Stimulated activated CD4-positive, alpha-beta T cell treated with anti-CD3 and anti-CD28 coated beads, Interleukin-2, amount 100 ng/mL, for 24 hours (primary cell): ENCODE measurements around the gene BAG3.
"Not testable (repeated sequence)": the region's sequence is repeated elsewhere in the genome, so short reads cannot be mapped to it uniquely, and the experiment has no call there.

Experiments
- DNase-seq, 2 donors: peaks; one replicate each; pipeline ENCODE4 v3.0.0-alpha.2; 2020

BAG3 gene

DNA sequence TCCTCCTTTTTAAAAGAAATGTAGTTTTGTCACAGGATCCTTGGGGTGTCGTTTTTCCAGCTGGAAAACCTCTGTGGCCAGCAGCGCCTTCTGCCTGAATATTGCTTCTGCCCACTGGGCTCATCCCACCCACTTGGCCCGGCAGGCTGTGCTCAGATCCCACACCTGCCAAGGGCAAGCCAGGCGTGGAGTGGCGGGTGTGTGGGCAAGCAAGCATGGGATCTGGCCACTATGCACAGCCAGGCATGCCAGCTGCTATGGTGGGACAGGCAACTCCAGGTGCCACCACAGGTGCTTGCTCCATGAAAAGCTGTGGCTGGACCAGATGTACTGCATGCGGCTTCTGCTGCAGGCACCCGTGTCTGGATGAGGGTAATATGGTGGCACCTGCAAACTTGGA is 43.4 kb downstream of the BAG3 start:
- no peak for DNase-seq

DNA sequence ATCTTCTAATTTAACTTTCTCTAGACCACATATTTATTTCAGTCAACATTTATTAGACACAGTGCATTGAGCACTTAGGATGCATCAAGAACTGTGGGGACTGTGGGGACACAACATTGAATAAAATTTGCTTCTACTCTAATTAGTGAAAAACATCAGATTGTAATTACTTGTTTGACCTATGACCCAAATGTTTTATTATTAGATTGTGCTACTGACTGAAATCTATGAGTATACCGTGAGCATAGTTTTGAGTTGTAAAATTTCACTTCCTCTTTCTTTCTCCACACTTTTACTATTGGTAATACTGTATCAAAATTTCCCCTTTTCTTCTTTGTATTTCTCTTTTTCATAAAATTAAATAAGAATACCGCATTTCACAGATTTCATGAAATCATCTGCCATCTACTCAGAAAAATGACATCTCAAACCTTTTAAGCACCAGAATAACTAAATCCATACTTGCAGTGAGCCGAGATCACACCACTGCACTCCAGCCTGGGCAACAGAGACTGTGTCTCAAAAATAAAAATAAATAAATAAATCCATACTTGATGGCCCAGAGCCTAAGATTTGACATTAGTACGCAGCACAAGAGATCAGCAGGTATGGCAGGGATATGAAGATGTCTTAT is 49.3 kb downstream of the BAG3 start:
- DNase-seq, result no peak

DNA sequence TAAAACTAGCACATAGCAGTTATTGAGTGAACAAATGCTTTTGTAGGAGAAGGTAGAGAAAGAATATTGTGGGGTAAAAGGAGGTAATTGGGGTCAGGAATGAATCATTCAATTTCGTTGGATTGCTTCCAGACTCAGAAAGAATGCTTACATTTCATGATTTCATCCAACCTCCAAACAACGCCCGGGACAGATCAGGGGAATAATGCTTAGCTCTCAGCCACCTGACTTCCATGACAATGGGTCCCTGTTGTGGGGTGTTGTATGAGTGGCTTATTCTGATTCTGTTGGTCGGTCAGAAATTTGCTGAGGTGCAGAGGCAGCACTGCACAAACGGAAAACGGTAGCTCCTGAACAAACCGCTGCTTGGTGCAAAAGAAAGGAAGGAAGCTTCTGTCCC is 50.7 kb downstream of the BAG3 start:
- DNase-seq, result no peak

DNA sequence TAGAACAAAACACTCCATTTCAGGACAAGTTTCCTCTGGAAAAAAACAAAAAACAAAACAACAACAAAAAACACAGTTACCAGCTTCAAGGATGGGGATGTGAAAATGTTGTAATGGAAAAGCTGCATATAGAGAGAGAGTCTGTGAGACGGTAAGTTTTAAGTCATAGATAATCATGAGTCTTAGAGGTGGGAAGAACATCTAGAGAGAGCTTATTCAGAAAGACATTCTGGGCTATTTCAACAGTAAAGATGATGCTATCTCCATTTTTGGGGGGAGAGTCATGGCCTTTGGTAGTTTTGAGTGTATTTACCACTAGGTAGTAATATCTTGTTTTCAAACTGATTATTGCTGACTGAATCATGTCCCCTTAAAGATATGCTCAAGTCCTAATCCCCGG is 51.4 kb downstream of the BAG3 start:
- DNase-seq, result no peak

DNA sequence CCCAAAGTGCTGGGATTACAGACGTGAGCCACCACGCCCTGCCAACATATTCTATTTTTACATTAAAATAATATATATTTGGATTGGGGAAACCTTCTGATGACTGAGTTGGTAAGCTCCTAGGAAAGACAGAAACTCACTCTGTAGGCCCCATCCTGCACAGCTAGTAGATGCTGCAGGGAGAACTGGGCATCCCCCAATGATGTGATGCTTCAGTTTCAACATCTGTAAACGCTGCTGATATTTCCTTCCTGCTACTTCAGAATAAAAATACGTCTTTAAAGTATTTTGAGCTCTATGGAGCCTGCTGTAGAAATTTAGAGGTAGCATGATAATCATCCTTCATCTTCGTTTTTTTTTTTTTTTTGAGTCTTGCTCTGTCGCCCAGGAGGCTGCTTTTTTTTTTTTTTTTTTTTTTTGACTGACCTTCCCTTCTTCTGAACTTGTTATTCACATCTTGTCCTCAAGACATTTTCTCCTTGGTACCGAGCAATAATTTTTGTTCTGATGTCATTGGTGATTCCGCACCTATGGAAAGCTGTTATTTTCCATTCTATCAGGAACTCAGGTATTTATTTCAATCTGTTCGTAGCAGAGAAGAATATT is 52.8 kb downstream of the BAG3 start:
- no peak for DNase-seq

DNA sequence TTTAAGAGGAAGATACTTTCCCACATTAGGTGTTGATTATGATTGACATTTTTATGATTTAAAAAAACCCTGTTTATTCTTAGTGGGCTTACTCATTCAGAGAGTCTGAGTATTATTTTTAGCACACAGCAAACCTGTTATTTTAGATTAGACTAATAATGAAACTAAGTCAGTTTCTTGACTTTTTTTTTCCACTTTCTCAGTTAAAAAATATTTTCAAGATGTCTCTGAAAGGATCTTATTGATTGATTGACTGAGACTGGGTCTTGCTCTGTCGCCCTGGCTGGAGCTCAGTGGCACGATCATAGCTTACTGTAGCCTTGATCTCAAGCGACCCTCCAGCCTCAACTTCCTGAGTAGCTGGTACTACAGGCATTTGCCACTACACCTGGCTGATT is 54.3 kb downstream of the BAG3 start:
- peak in 1 of 2 donors; percentile 45 for DNase-seq

DNA sequence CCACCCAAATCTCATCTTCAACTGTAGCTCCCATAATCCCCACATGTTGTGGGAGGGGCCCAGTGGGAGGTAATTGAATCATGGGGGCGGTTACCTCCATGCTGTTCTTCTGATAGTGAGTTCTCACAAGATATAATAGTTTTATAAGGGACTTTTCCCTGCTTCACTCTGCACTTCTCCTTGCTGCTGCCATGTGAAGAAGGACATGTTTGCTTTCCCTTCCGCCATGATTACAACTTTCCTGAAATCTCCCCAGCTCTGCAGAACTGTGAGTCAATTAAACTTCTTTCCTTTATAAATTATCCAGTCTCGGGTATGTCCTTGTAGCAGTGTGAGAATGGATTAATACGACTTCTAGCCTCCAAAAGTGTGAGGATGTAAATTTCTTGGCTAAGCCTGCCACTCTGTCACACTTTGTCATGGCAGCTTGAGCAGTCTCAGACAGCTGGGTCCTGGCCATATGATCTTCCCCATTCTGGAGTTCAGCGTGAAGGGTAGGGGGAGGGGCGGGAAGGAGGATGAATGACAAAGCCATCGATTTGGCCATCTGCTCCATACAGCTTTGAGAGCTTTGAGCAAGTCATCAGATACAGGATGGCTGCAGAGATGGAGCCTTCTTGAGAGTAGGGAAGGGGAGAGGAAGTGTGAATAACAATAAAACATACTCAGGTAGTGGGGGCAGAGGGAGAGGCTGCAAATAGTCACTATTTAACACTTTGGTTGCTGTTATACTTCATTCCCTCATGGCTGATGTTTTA is 55.5 kb downstream of the BAG3 start:
- no peak for DNase-seq

DNA sequence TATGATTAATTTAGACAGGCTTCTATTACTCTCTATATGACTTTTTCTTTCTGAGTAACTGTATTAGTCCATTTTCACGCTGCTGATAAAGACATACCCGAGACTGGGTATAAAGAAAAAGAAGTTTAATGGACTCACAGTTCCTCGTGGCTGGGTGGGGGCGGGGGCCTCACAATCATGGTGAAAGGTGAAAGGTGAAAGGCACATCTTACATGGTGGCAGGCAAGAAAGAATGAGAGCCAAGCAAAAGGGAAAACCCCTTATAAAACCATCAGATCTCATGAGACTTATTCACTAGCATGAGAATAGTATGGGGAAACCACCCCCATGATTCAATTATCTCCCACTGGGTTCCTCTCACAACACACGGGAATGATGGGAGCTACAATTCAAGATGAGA is 56.2 kb downstream of the BAG3 start:
- DNase-seq, result peak; percentile 59 to 75

DNA sequence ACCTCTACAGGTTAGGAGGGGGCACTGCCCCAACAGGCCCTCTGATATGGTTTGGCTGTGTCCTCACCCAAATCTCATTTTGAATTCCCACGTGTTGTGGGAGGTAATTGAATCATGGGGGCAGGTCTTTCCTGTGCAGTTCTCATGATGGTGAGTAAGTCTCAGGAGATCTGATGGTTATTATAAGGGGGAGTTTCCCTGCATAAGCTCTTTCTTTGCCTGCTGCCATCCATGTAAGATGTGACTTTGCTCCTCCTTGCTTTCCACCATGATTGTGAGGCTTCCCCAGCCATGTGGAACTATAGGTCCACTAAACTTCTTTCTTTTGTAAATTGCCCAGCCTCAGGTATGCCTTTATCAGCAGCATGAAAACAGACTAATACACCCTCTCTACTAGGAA is 59.8 kb downstream of the BAG3 start:
- DNase-seq, result not testable (repeated sequence)

DNA sequence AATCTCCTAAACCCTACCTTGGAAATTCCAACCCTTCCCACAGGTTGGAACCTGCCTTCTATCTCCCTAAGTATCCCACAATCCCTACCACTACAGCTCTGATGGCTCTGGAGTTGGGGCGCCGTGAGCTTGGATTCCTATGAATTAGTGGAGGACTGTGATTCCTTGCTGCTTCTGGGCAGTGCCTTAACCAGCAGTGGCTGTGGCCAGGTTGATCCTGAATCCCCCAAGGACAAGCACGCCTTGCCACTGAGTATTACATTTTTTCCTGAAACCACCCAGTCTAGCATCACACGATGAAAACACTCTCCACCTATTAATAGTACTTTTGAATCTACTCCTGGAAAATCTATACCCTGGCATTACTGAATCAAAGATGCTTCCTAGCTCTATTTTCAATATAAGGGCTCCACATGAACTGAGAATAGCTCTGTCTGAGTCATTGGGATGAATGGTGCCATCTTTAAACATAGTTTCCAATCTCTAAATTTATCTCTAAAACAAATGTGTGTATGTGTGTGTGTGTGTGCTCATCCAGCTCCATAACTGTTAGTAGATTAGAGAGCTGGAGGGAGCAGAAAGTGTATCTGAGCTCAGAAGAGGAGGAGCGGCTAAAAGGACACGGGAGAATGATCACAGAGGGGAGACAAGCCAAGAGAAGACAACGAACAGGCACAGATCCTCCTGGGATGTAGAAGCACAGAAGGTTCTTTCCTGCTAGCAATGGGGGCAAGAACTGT is 62.7 kb downstream of the BAG3 start:
- DNase-seq, result no peak

DNA sequence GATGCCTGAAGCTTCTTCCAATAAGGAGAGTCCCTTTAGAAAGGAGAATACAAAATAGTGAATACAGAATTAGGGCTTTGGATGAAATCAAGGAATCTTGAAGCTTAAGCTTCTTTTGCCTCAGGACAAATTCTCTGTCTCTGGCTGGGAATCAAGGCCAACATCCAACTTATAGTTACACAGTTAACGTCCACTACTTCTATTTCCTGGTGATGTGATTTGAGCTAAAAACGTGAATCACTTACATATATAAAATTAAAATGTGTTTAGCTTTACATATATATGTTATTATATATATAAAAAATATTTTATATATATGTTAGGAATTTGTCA is 63.3 kb downstream of the BAG3 start:
- DNase-seq, result no peak

DNA sequence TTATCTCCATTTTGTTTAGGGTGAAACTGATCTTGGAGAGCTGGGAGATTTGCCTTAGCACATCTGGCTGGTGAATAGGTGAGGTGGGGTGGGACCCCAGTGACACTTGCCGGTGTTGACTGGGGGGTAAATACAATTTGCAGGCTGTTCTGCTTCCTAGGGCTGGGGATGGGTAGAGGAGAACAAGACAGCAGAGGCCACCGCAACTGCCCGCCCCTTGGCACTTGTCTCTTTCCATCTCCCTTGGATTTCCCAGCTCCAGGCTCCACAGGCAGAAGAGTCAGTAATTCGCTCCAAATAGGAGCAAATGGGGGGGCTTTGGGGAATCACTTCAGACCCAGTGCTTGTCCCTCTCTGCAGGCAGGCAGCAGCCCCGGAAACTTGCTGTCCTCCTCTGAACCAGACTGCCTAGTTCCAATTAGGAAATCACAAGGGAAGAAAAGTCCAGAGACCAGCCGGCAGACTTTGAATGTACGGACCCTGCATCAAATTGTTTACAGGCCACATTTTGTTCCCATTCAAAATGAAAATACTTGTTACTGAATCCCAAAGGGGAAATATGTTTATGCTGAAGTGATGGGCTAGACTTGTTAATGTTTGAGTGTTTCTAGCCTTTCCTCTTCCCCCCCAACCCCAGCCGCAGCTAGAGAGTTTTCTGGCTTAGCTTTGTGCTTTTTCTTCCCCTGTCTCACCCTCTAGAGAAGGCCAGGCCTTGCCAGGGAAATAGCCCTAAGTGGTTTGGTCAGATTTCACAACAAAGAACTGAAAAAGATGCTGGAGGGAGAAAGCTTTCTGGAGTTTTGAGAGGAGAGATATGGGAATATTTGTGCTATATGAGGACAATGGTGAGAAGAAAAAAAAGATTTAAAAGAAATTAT is 64.7 kb downstream of the BAG3 start:
- DNase-seq, result no peak

DNA sequence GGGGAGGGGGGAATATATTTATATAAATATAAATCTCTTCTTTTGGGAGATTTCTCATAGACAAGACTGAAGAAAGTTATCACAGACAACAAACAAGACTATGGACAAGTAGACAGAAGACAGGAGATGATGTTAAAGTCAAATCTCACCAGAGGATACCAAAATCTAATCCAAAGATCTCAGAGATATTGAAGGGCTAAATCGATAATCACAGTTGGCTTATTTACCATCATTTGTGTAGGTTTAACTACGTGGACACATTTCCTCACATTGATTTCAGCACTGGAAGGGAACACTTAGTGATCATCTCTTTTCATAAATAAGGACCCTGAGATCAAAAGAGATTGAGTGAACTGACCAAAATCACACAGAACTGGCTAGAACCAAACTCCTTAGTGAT is 72.0 kb downstream of the BAG3 start:
- DNase-seq, result no peak

DNA sequence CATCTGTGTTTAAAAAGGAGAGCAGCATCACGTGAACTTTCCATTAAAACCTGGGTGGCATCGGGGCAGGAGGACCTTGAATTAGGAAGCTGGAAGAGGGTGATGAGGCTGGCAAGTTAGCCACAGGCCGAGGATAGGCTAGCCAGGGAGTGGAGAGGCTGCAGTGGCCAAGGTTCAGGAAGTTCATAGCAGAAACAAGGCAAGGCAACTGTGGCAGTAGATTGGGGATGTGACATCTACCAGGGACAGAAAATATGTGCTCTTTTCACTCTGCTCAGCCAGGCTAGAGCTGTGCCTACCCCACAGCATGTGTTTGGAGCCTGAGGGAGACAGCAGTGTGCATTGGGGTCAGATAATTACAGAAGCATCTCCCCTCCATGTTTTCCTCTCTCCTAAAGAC is 72.4 kb downstream of the BAG3 start:
- no peak for DNase-seq

DNA sequence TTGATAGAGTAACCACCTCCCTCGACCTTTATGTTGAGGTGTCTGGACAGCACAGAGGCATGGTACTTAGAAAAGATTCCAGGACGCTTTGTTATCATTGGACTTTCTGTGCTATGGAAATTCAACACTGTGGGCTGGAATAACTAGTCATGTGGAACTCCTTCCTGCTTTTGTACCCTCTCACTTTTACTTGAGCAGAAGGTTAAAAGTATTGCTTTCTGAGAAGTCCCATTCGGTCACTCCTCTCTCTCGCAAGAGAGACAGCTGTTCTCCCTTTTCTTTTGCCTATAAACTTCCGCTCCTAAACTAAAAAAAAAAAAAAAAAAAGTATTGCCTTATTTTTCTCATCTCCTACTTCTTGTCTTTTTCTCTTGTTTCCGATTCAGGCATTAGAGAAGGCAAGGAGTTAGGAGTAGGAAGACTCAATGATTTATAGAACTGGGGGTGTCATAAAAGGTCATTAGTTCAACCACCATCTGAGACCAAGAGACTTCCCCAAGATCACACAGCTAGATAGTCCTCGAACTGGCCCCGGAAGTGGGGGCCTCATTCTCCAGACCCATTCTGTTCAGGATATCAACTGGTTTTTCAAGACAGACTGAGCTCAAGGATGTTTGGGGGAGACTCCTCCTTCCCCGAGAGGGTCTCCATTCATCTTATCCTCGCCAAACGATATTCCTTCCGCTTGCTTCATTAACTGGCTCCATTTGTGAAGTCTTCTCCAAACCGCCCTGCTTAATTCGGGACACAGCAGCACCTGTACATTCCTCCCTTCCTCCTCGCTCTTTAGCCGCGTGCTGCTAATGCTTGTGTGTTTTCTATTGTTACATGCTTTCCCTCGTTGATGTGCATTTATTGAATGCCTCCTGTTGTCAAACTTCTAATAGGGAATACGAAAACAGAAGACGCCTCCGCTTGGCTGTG is 73.7 kb downstream of the BAG3 start:
- no peak for DNase-seq

DNA sequence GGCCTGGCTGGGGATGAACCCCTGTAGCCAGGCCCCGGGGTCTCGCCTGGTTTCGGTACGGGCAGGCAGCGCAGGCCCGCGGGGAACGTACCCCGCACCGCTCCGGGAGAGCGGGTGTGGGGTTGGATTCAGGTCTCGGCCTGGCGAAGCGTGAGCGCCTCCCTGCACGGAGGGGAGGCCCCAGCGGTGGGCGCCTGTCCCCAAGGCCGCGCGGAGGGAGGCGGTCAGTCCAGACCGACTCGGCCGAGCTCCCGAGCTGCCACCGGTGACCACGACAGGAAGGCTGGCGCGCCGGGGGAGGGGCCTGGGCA is 74.3 kb downstream of the BAG3 start:
- DNase-seq, result no peak

DNA sequence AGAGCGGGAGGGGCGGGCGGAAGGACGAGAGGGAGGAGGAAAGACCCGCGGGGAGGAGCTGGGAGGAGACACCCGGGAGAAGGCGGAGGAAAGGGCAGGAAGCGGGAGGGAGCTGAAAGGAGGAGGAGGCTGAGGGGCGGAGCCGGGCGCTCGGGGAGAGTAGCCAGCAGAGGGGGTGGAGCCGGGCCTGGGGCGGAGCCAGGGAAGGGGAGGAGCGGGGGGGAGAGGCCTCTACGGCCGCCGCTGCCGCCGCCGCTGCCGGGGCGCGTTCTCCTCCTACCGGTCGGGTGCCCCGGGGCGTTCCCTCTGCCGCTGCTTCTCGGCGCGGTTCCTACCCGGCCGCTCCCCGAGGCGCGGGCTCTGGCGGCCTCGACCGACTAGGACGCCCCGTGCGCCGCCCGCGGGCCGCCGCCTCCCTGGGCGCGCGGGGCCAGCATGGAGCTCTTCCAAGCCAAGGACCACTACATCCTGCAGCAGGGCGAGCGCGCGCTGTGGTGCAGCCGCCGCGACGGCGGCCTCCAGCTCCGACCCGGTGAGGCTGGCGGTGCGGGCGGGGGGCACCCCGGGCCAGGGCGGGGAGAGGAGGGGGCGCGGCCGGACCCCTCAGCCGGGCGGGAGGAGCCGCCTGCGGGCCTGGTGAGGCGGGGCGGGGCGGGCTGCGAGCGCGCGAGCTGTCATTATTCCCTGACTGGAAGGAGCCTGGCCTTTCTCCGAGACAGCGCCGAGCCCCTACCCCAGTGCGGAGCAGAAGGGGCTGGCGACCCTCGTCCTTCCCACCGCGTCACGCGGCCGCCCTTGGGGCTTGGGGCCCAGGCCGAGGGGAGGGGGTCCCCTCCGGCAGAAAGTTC is 74.9 kb downstream of the BAG3 start, which contains the start of gene INPP5F:
Gene INPP5F (plus strand): TSS at position 223 of the 848 bp plus-strand sequence. CDS start 213 bp downstream, at position 436.
- peak; percentile 100 for DNase-seq

DNA sequence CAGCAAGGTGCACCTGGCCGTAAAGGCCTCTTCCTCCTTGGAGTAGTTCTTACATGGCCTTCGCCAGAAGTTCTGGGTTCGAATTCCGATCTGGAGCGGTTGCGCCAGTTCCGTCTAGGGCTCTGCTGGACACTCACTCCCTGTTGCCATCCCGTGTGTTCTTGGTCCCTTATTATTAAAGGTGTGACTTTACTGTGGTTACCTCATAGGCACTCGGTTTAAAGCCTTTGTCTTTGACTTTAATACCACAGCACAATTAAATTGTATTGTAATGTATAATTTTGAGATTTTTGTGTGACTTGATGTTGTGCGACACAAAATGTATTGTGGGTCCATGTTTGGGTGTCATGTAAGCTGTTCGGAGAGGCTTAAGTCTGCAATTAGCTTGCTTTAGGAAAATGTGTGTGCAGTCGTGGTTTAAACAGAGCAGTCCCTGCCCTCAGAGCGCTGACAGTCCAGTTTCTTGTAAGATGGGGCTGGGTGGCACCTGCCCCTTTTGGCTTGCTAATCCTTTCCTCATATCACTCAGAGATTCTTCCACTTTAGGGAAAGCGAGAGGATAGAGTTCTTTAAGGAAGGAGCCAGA is 75.6 kb downstream of the BAG3 start:
- peak in 1 of 2 donors; percentile 22 for DNase-seq
